ENCODE data around the gene CIAO3. TPM values are rescaled to one million over a fixed set of nuclear protein-coding genes. Genes with fewer than 3 reads are reported as not detected.

The CIAO3 gene
- polyA plus RNA-seq, 1 donor (not counting 4 experiments of a cell fraction or from before 2014, with no cell fraction given) = 24.9 TPM

DNA sequence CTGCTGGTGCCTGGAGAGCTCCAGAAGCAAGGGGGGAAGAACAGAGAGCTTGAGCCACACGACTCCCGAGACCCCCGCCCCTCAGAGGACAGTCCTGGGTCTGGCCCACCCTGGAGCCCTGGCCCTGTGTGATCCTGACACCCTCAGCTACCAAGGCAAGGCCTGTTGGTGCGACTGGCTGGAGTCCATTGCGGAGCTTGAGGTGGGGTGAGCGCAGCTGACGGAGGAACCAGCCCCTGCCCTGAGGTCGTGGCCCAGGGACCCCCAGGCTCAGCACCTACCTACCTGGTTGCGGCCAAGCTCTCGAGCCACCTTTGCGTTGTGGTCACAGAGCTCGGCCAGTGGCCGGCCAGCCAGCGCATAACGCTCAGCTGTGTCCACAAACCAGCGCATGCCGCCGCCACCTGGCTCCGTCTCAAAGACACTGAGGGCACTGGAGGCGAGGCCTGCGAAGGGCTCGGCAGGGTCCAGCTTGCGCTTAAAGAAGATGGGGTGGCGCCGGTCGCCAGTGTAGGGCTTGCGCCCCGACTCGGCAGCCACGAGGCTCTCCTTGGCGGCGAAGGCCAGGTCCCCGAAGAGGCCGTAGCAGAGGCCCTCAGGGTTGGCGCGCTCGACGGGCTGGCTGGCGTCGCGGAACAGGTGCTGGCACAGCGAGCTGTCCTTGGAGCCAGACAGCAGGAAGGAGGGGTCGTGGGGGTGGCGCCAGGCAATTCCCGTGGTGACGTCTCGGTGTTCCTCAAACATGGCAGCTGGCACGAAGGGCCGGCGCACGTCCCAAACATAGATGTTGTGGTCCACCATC is 54.1 kb downstream of the CIAO3 start:
- peaks cover 8% of the 10 kb centered on the region for H4K20me1 ChIP-seq (ENCODE audit: control insufficient read depth, extremely low read depth, insufficient read depth, low read length)
- H3K36me3 ChIP-seq (ENCODE audit: control insufficient read depth in 2 of 2, extremely low read depth in 1 of 2, insufficient read depth in 2 of 2, low read length in 2 of 2) = peaks cover 10 to 33% of the 10 kb centered on the region in 2 experiments
- no peak overlapping the region for H3K4me2 ChIP-seq (ENCODE audit: control insufficient read depth, extremely low read depth, insufficient read depth, low read depth, low read length)
- no peaks in the 10 kb centered on the region for H3K9me1 ChIP-seq (ENCODE audit: control insufficient read depth, extremely low read depth, insufficient read depth, low read length)
- DNase-seq (ENCODE audit: low read depth, low spot score) = no peak
- H3K4me1 ChIP-seq (ENCODE audit: control insufficient read depth, extremely low read depth, insufficient read depth, low read length) = peaks cover 28% of the 10 kb centered on the region
- no peak overlapping the region for H3K27ac ChIP-seq (ENCODE audit: control insufficient read depth, insufficient read depth, low read length)
- no peak for FAIRE-seq
- dilution Hi-C loops (cut with MboI; ENCODE audit: extremely low pct_ligation_motif_present, low sequenced_read_pairs) = no loop called here
- no peak overlapping the region for H3K4me3 ChIP-seq (ENCODE audit: control insufficient read depth in 2 of 3, extremely low read depth in 1 of 3, insufficient read depth in 2 of 3, low read depth in 1 of 3, low read length in 3 of 3)
- TF ChIP-seq CTCF (optimal IDR thresholded peaks at IDR 0.05 in 1 of 3, IDR thresholded peaks at IDR 0.05 in 1 of 3, conservative IDR thresholded peaks at IDR 0.05 in 1 of 3; ENCODE audit: extremely low read depth in 1 of 3, insufficient read depth in 2 of 3, low read length in 3 of 3) (no peak), EZH2 (IDR thresholded peaks at IDR 0.05; ENCODE audit: low read length) (no peak)
- no peak overlapping the region for H3K9ac ChIP-seq (ENCODE audit: control insufficient read depth, extremely low read depth, insufficient read depth, low read length)
- no peak overlapping the region for H2AFZ ChIP-seq (ENCODE audit: control insufficient read depth, low read length)
- no peaks in the 10 kb centered on the region for H3K9me3 ChIP-seq (ENCODE audit: control insufficient read depth, low read depth, low read length)
- H3K79me2 ChIP-seq (ENCODE audit: control insufficient read depth, insufficient read depth, low read length) = peaks cover 32% of the 10 kb centered on the region
- peaks cover 7% of the 10 kb centered on the region for H3K27me3 ChIP-seq (ENCODE audit: control insufficient read depth, extremely low read depth, insufficient read depth, low read length)

GRCh38 chr16:685967-686366 is 54.8 kb downstream of the CIAO3 start:
- no peak for FAIRE-seq
- no peaks in the 10 kb centered on the region for H3K9me3 ChIP-seq (ENCODE audit: control insufficient read depth, low read depth, low read length)
- H4K20me1 ChIP-seq (ENCODE audit: control insufficient read depth, extremely low read depth, insufficient read depth, low read length) = peaks cover 15% of the 10 kb centered on the region
- H3K9me1 ChIP-seq (ENCODE audit: control insufficient read depth, extremely low read depth, insufficient read depth, low read length) = no peaks in the 10 kb centered on the region
- H3K36me3 ChIP-seq (ENCODE audit: control insufficient read depth in 2 of 2, extremely low read depth in 1 of 2, insufficient read depth in 2 of 2, low read length in 2 of 2) = peaks cover 12 to 37% of the 10 kb centered on the region in 2 experiments
- dilution Hi-C loops (cut with MboI; ENCODE audit: extremely low pct_ligation_motif_present, low sequenced_read_pairs) = no loop called here
- no peak overlapping the region for H3K9ac ChIP-seq (ENCODE audit: control insufficient read depth, extremely low read depth, insufficient read depth, low read length)
- H2AFZ ChIP-seq (ENCODE audit: control insufficient read depth, low read length) = no peak overlapping the region
- H3K79me2 ChIP-seq (ENCODE audit: control insufficient read depth, insufficient read depth, low read length) = peaks cover 39% of the 10 kb centered on the region
- H3K4me2 ChIP-seq (ENCODE audit: control insufficient read depth, extremely low read depth, insufficient read depth, low read depth, low read length) = no peak overlapping the region
- no peak overlapping the region for H3K27ac ChIP-seq (ENCODE audit: control insufficient read depth, insufficient read depth, low read length)
- TF ChIP-seq CTCF (optimal IDR thresholded peaks at IDR 0.05 in 1 of 3, IDR thresholded peaks at IDR 0.05 in 1 of 3, conservative IDR thresholded peaks at IDR 0.05 in 1 of 3; ENCODE audit: extremely low read depth in 1 of 3, insufficient read depth in 2 of 3, low read length in 3 of 3) (peak; percentile 36 to 79 (median 72)), EZH2 (IDR thresholded peaks at IDR 0.05; ENCODE audit: low read length) (no peak)
- H3K27me3 ChIP-seq (ENCODE audit: control insufficient read depth, extremely low read depth, insufficient read depth, low read length) = peaks cover 2% of the 10 kb centered on the region
- H3K4me3 ChIP-seq (ENCODE audit: control insufficient read depth in 2 of 3, extremely low read depth in 1 of 3, insufficient read depth in 2 of 3, low read depth in 1 of 3, low read length in 3 of 3) = no peak overlapping the region
- peaks cover 33% of the 10 kb centered on the region for H3K4me1 ChIP-seq (ENCODE audit: control insufficient read depth, extremely low read depth, insufficient read depth, low read length)
- no peak for DNase-seq (ENCODE audit: low read depth, low spot score)
